GM12875 (cell line): ENCODE data around the gene CACNA2D3.

Source experiments
- H3K4me3 ChIP-seq: one replicate; pipeline ENCODE4 v1.5.1; 2011; ENCODE audit warnings: low read depth, low read length, control low read depth
- TF ChIP-seq, protein P1 (sequence below): IDR thresholded peaks from 2 replicates; pipeline ENCODE4 v1.5.1; 2011; ENCODE audit warnings: low read depth, mild to moderate bottlenecking, control low read depth, inconsistent platforms, low read length, moderate library complexity, borderline replicate concordance; ENCODE audit not compliant: insufficient read depth

Gene CACNA2D3

DNA sequence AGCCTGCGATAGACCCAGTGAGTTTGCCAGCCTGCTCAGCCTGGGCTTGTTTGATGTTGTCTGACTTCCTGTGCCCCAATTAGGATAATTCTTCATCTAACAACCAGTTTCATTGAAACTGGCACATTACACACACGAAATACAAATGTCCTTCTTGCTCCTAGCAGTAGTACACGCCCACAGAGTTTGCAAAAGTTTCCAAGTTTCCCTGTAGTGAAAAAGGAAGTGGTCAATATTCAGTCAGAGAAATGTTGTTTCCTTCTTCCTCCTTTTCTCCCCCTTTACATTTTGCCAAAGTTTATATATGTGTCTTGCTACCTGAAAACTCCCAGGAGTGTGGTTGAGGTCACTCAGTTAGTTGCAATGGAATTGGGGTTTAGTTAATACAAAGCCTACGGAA, 863.9 kb downstream of the CACNA2D3 start:
- H3K4me3 ChIP-seq: no peak overlapping the region
- TF ChIP-seq, protein P1, sequence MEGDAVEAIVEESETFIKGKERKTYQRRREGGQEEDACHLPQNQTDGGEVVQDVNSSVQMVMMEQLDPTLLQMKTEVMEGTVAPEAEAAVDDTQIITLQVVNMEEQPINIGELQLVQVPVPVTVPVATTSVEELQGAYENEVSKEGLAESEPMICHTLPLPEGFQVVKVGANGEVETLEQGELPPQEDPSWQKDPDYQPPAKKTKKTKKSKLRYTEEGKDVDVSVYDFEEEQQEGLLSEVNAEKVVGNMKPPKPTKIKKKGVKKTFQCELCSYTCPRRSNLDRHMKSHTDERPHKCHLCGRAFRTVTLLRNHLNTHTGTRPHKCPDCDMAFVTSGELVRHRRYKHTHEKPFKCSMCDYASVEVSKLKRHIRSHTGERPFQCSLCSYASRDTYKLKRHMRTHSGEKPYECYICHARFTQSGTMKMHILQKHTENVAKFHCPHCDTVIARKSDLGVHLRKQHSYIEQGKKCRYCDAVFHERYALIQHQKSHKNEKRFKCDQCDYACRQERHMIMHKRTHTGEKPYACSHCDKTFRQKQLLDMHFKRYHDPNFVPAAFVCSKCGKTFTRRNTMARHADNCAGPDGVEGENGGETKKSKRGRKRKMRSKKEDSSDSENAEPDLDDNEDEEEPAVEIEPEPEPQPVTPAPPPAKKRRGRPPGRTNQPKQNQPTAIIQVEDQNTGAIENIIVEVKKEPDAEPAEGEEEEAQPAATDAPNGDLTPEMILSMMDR: no peak

DNA sequence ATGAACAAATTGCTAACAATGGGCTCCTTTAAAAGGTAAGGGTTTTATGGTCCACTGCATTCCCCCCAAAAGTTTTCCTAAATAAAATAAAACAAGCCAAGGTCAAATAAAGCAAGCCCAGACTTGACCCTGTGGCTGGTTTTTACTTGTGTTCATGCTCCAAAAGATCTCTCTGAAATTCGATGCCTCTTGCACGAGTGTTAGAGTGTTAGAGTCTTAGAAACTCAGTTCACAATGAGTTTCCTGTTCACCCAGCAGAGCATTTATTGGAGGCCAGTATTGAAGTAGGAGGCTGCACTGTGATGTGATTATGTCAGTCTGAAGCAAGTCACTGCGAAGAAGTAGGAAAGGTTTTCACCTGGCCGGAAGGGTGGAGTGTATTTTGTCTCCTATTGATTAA, 865.4 kb downstream of the CACNA2D3 start:
- no peak overlapping the region for H3K4me3 ChIP-seq
- TF ChIP-seq, protein P1: no peak

DNA sequence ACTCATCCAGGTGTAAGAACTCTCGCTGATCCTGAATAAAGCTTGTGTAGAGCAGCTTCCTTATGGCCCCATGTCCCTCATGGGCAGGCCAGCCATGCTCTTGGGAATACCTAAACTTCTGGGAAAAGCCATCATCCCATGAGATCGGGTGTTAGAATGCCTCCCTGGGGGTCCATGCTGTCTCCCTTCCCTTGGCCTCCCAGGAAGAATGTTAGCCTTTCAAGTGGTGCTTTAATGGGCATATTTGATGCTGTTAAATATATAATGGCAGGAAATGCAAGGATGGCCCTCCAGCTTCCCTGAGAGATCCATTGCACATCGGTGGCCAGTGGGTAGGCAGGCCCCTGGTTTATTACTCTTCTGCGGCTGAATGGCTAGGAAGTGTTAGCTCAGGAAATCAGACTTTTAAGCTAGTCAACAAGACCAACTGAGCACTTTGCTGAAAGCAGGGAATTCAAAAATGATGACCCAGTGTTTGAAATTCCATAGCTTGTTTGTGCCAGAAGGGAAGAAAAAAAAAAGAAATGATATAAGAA, 866.0 kb downstream of the CACNA2D3 start:
- TF ChIP-seq, protein P1: no peak

DNA sequence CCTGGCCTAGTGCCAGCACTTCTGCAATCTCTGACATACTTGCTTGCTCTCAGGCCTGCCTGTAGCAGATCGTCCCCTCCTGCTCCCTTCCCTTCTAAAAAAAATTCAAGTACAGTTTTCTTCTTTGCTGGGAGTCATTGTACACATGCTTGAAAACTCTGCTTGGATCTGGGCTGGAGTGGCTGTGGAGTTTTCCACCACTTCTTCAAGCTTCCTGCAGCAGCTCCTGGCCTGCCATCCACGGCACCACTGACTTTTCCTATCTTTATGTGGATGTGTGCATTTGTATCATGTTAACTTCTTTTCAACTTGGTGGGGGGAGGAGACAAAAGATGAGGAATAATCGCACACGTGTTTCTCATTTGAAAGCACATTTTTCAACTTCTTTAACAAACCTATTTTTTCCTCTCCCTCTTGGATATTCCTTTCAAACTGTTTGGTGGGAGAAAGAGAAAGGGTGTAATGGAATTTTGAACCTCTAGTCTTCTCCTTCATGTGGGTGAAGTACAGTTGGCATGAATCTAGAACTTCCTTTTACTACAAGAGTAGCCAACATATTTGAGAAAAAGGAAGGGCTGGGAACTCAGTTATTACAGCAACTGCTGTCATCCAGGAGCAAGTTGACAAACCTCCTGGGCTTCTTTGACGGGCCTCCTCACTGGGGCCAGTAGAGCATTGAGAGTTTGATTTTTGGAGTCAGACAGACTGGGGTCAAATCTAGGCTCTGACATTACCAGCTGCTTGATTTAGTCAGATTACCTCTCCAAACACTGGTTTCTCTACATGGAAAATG, 866.7 kb downstream of the CACNA2D3 start:
- H3K4me3 ChIP-seq: no peak overlapping the region
- TF ChIP-seq, protein P1: no peak

More for the DNA sequence above, 866.0 kb downstream of the CACNA2D3 start:
- no peak overlapping the region for H3K4me3 ChIP-seq

DNA sequence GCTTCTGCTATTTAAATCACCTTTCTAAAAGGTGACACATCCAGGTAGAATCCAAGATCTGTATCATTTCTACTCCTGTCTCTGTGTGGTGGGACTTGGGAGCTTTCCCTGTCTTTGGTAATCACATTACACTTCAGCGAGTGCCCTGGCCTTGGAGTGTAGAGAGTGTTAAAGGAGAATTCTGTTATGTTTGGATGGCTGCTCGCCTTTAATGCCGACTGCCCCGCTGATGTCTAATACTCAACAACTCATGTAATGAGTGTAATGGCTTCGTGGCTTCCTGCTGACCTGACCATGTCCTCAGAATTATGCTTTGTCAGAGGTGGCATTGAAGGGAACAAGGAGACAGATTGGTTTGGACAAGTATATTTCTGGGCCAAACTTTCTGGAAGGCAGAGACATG, 871.8 kb downstream of the CACNA2D3 start:
- TF ChIP-seq, protein P1: no peak
- no peak overlapping the region for H3K4me3 ChIP-seq

DNA sequence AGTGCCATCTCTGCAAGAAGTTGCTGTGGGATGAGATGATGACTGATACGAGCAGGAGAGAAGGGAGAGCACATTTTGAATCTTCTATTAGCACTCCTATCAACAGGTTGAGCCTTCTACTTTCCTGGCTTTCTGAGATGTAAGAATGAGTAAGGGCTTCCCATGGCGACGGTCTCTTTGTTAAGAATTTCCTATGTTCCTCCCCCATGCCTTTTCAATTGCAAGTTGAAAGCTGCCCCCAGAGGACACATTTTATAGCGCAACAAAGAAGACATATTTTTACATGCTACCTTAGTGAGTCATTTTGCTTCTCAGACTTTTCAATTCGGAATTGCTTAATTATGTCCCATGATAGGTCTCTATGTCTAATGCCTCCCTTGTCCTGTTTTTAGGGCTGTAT, 876.8 kb downstream of the CACNA2D3 start:
- TF ChIP-seq, protein P1: no peak
- H3K4me3 ChIP-seq: no peak overlapping the region

DNA sequence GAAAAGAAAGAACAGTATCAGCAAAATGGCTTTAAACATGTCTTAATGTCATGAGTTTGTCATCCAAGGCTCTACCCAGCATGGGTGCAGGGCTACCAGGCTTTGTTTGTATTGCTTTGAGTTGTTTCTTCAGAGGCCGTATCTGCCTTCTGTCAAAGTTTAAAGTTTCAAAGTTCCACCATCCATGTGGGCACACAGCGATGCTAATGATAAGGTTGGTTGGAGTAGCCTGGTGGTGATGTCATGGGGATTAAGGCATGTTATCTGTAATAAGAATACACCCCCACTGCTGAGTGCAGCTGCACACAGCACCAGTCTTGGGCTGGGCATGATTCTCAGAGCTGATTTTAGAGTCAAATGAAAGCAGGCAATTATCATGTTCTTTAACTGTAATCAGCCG, 877.5 kb downstream of the CACNA2D3 start:
- H3K4me3 ChIP-seq: no peak overlapping the region
- TF ChIP-seq, protein P1: no peak
